Gastroesophageal sphincter (tissue), 4 donors: Measurements from ENCODE around the gene IFIT1. TPM values are rescaled to one million over a fixed set of nuclear protein-coding genes. Genes with fewer than 3 reads are reported as not detected.
"Not testable (repeated sequence)": the region's sequence is repeated elsewhere in the genome, so short reads cannot be mapped to it uniquely, and the experiment has no call there.

Experiments used
- ATAC-seq: fragments of 150-250 bp; one replicate; pipeline ENCODE4 v1.9.1; 2016; ENCODE audit warnings: mild to moderate bottlenecking, moderate library complexity
- H3K27ac ChIP-seq, 4 donors: fragments of 200-600 bp; sonication (generic) in 3 of 4; 1 replicate in 3 of 4; 2 replicates in 1 of 4; pipeline ENCODE4 v1.5.1; 2016 to 2019
- H3K27me3 ChIP-seq: fragments of 200-600 bp; sonication (generic); one replicate; pipeline ENCODE4 v1.5.1; 2019
- H3K36me3 ChIP-seq, 2 donors: fragments of 200-600 bp; sonication (generic); one replicate each; pipeline ENCODE4 v1.5.1; 2019; ENCODE audit warnings: control low read depth in 1 of 2
- H3K4me1 ChIP-seq, 3 donors: fragments of 200-600 bp; sonication (generic); 1 replicate in 2 of 3; 2 replicates in 1 of 3; pipeline ENCODE4 v1.5.1; 2016 to 2019; ENCODE audit warnings: control low read depth in 2 of 3
- H3K4me3 ChIP-seq, 2 donors: fragments of 200-600 bp; sonication (generic); one replicate each; pipeline ENCODE4 v1.5.1; 2019; ENCODE audit warnings: mild to moderate bottlenecking in 1 of 2, moderate library complexity in 1 of 2
- H3K9me3 ChIP-seq, 3 donors: fragments of 200-600 bp; sonication (generic); one replicate each; pipeline ENCODE4 v1.5.1; 2017 to 2019; ENCODE audit warnings: control low read depth in 2 of 3
- EP300 ChIP-seq: sonication (generic); formaldehyde crosslinking; IDR thresholded peaks from one replicate; pipeline ENCODE4 v1.6.1; 2017; ENCODE audit warnings: antibody characterized with exemption, mild to moderate bottlenecking
- POLR2A ChIP-seq, 2 donors: fragments of 450-650 bp; IDR thresholded peaks; one replicate each; pipeline ENCODE4 v1.6.1; 2017; ENCODE audit warnings: antibody characterized with exemption in 2 of 2, mild to moderate bottlenecking in 2 of 2, moderate library complexity in 1 of 2
- POLR2AphosphoS5 ChIP-seq: sonication (generic); formaldehyde crosslinking; IDR thresholded peaks from one replicate; pipeline ENCODE4 v1.6.1; 2017; ENCODE audit warnings: antibody characterized with exemption
- WGBS, 2 donors: methylation state at CpG; one replicate each; pipeline ENCODE4 v1.1.5; 2018; ENCODE audit warnings: low coverage in 1 of 2; 5-methylcytosine and 5-hydroxymethylcytosine counted together
- total RNA-seq, 4 donors: library from RNA; depleted of rRNA; stranded (reverse); fragments of >200 nt; gene quantifications; one replicate each; pipeline ENCODE4 v1.1.0, GENCODE V29; 2016
- TF ChIP-seq, protein P1 (sequence below), 4 experiments: fragments of 200-600 bp in 2 of 4; fragments of 450-650 bp in 2 of 4; sonication (generic) in 1 of 4; IDR thresholded peaks; one replicate each; pipeline ENCODE4 v1.5.1; 2017 to 2019; ENCODE audit warnings: antibody characterized with exemption in 4 of 4, mild to moderate bottlenecking in 2 of 4, moderate library complexity in 2 of 4

Gene IFIT1
- total RNA-seq, 4 donors from 2014 or later, result 10.3 to 16.5 (median 15.2) TPM

DNA sequence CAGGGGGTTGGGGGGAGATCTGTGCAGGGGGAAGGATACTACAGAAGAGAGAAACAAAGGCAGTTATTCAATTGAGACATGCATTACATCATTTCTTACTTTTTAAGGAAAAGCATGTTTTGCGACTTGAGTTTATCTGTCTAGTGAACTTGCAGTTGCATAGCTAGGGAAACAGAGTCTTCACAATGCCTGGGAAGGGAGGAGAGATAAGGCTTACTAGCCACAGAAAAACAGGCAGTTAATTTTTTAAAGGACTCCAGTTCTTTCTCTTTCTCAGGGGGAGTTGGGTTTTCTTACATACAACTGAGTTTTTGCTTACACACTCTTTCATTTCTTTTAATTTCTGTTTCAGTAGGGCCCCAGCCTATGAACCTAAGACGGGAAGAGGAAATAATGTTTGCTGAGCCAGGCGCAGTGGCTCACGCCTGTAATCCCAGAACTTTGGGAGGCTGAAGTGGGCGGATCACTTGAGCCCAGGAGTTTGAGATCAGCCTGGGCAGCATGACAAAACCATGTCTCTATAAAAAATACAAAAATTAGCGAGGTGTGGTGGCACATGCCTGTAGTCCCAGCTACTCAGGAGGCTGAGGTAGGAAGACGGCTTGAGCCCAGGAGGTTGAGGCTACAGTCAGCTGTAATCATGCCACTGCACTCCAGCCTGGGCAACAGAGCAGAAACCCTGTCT, 41.6 kb upstream of the IFIT1 start:
- not testable (repeated sequence) for H3K9me3 ChIP-seq, H3K27me3 ChIP-seq, H3K36me3 ChIP-seq
- 37 to 45% methylated on average over 6 of the region's 7 CpGs for WGBS, 2 donors
- peak; percentile 11 for TF ChIP-seq POLR2AphosphoS5
- peaks cover 4 to 44% (median 23%) of the 10 kb centered on the region in 3 donors for H3K4me1 ChIP-seq
- H3K4me3 ChIP-seq, result peak overlapping the region in 1 of 2 donors; percentile 3
- peak; percentile 48 for ATAC-seq
- peak overlapping the region; percentile 23 to 78 (median 74) for H3K27ac ChIP-seq

DNA sequence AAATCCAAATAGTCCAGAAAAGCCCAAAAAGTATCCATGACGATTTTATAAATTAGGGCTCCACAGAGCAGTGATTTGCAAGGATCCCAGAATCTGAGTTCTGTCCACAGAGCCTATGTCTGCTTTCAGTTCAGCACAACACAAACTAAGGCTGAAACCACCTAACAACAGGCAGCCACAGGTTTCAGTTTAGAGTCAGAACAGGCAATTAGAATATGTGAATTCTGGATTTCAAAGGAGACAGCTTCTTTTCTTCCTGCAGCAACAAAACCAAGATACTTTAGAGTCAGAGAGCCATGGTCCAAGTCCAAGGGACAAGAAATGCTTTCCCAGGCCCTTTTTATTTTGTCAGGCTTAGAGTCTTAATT, 41.0 kb upstream of the IFIT1 start:
- Histone ChIP-seq H3K4me1 (peaks cover 4 to 41% (median 23%) of the 10 kb centered on the region in 3 donors), H3K36me3 (no peaks in the 10 kb centered on the region), H3K4me3 (peak overlapping the region in 1 of 2 donors; percentile 3), H3K27ac (peak overlapping the region; percentile 23 to 78 (median 74)), H3K9me3 (no peaks in the 10 kb centered on the region), H3K27me3 (no peaks in the 10 kb centered on the region)
- ATAC-seq, result peak; percentile 31
- 25 to 50% methylated on average over 1 of the region's 1 CpG for WGBS, 2 donors
- TF ChIP-seq, protein P1, sequence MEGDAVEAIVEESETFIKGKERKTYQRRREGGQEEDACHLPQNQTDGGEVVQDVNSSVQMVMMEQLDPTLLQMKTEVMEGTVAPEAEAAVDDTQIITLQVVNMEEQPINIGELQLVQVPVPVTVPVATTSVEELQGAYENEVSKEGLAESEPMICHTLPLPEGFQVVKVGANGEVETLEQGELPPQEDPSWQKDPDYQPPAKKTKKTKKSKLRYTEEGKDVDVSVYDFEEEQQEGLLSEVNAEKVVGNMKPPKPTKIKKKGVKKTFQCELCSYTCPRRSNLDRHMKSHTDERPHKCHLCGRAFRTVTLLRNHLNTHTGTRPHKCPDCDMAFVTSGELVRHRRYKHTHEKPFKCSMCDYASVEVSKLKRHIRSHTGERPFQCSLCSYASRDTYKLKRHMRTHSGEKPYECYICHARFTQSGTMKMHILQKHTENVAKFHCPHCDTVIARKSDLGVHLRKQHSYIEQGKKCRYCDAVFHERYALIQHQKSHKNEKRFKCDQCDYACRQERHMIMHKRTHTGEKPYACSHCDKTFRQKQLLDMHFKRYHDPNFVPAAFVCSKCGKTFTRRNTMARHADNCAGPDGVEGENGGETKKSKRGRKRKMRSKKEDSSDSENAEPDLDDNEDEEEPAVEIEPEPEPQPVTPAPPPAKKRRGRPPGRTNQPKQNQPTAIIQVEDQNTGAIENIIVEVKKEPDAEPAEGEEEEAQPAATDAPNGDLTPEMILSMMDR (IDR thresholded peaks at IDR 0.05), result no peak
- TF ChIP-seq POLR2AphosphoS5 (no peak), EP300 (no peak), POLR2A (IDR thresholded peaks at IDR 0.05) (no peak)

DNA sequence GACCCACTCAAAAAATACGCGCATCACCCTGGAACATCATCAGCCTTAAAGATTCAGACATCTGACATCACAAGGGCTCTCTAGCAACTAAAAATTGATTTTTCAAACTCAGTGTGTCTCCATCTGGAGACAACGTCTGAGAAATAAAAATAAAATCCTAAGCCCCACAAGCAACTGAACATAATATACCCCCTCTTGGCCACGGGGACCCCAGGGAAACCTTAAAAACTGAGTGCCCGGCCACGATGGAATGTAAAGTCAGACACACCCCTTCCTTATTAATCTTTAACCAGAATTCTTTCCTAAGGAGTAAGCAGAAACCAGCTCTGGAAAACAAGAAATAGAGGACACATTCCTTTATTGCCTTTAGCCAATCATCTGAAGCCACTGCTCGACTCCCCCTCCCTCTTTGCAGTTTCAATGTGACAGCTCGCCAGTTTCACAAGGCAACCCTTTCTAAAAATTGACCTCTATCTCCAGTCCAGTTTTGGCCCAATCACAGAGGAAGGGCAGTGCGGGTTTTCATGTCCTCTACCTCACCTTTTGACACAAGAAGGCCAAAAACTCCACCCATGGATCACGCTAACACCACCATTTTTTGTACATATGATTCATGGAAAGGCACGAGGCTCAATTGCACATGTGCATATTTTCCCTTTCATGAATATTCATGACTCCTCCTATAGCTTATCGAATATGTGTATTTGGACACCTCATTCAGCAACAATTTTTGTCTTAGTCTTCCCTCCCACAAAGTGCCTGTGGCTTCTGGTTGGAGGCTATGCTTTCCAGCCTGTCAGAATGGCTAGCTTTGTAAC, 40.4 kb upstream of the IFIT1 start:
- 44 to 63% methylated on average over 11 to 12 of the region's 12 CpGs for WGBS, 2 donors
- peak overlapping the region; percentile 23 to 78 (median 74) for H3K27ac ChIP-seq
- H3K36me3 ChIP-seq, result no peaks in the 10 kb centered on the region
- no peak overlapping the region for H3K4me3 ChIP-seq
- ATAC-seq, result peak; percentile 62
- H3K27me3 ChIP-seq, result no peaks in the 10 kb centered on the region
- no peaks in the 10 kb centered on the region for H3K9me3 ChIP-seq
- peak; percentile 45 for TF ChIP-seq POLR2AphosphoS5
- no peak for TF ChIP-seq EP300
- no peak for TF ChIP-seq POLR2A (IDR thresholded peaks at IDR 0.05)
- H3K4me1 ChIP-seq, result peaks cover 4 to 35% (median 23%) of the 10 kb centered on the region in 3 donors

DNA sequence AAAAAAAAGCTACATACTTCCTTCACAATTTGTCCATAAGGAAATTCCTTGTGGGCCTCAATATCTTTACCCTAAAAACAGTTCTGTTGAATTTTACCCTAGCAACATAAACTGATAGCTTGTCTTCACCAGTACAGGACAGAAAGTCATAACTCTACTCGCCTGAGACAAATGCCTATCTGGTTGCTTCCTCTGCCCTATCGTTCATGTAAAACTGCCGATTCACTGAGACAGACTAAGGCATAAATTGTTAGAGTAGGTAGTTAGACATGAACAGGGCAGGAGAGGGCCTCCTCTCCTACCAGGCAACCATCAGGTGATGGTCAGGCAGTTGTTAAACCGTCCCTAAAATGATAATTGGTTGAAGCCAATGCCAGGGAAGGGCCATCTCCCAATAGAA, 39.6 kb upstream of the IFIT1 start:
- WGBS, 2 donors, result 86 to 91% methylated on average over 3 to 4 of the region's 4 CpGs
- H3K4me1 ChIP-seq, result peaks cover 4 to 27% (median 17%) of the 10 kb centered on the region in 3 donors
- peak overlapping the region in 1 of 4 donors; percentile 78 for H3K27ac ChIP-seq
- H3K4me3 ChIP-seq, result no peak overlapping the region
- no peaks in the 10 kb centered on the region for H3K27me3 ChIP-seq
- TF ChIP-seq POLR2A (IDR thresholded peaks at IDR 0.05) (no peak), EP300 (no peak), POLR2AphosphoS5 (no peak)
- TF ChIP-seq, protein P1 (IDR thresholded peaks at IDR 0.05), result no peak
- no peaks in the 10 kb centered on the region for H3K9me3 ChIP-seq
- no peak for ATAC-seq
- H3K36me3 ChIP-seq, result no peaks in the 10 kb centered on the region

DNA sequence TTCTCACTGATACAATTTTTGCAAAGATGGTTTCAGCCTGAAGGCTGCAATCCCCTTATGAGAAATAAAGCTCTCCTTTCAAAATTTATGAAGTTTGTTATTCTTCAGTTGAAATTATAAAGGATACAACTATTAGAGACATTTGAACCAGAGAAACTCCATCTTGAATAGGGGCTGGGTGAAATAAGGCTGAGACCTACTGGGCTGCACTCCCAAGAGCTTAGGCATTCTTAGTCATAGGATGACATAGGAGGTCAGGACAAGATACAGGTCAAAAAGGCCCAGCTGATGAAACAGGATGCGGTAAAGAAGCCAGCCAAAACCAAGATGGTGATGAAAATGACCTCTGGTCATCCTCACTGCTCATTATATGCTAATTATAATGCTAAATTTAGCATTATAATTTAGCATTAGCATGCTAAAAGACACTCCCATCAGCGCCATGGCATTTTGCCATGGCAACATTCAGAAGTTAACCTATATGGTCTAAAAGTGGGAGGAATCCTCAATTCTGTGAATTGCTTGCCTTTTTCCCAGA, 37.0 kb upstream of the IFIT1 start:
- H3K4me3 ChIP-seq, result no peak overlapping the region
- H3K9me3 ChIP-seq, result no peaks in the 10 kb centered on the region
- no peaks in the 10 kb centered on the region for H3K27me3 ChIP-seq
- 83 to 100% methylated on average over 2 of the region's 2 CpGs for WGBS, 2 donors
- H3K4me1 ChIP-seq, result peaks cover 4 to 21% (median 16%) of the 10 kb centered on the region in 3 donors
- TF ChIP-seq POLR2A (IDR thresholded peaks at IDR 0.05) (no peak), POLR2AphosphoS5 (no peak), EP300 (no peak)
- TF ChIP-seq, protein P1 (IDR thresholded peaks at IDR 0.05), result no peak
- no peak overlapping the region for H3K27ac ChIP-seq
- no peaks in the 10 kb centered on the region for H3K36me3 ChIP-seq
- ATAC-seq, result no peak
